Measurements from ENCODE around the gene RARA. TPM values are rescaled to one million over a fixed set of nuclear protein-coding genes. Genes with fewer than 3 reads are reported as not detected.

RARA gene
- total and polyA plus RNA-seq, 2 experiments from 2014 or later: 7.4 to 15.9 TPM

DNA sequence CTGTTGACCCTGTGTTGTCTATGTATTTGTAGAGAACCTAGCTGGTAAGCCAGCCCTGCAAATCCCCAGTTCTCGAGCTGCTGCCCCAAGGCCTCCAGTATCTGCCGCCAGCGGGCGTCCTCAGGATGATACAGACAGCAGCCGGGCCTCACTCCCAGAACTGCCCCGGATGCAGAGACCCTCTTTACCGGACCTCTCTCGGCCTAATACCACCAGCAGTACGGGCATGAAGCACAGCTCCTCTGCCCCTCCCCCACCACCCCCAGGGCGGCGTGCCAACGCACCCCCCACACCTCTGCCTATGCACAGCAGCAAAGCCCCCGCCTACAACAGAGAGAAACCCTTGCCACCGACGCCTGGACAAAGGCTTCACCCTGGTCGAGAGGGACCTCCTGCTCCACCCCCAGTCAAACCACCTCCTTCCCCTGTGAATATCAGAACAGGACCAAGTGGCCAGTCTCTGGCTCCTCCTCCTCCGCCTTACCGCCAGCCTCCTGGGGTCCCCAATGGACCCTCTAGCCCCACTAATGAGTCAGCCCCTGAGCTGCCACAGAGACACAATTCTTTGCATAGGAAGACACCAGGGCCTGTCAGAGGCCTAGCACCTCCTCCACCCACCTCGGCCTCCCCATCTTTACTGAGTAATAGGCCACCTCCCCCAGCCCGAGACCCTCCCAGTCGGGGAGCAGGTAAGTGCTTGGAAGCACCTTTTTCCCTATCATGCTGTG lies 44.4 kb upstream of the RARA start:
- no peak overlapping the region for H2AFZ ChIP-seq
- H3K27ac Mint-ChIP-seq: peak overlapping the region; percentile 71; the same call in 1 of the 2 replicates
- no peak overlapping the region for H3K27ac ChIP-seq (ENCODE audit: low read depth)
- H4K20me1 ChIP-seq (replicated peaks; ENCODE audit: insufficient read depth): no peaks in the 10 kb centered on the region
- DNase-seq (ENCODE audit: low spot score) (no peak), ATAC-seq (peak; percentile 50)
- H3K4me2 ChIP-seq: no peak overlapping the region
- no peaks in the 10 kb centered on the region for H3K79me2 ChIP-seq (replicated peaks; ENCODE audit: insufficient read depth)
- peaks cover 34% of the 10 kb centered on the region for H3K36me3 Mint-ChIP-seq (ENCODE audit: low read depth)
- peaks cover 3% of the 10 kb centered on the region; the same call in 1 of the 2 replicates for H3F3A ChIP-seq (replicated peaks; ENCODE audit: low read depth)
- no peaks in the 10 kb centered on the region for H3K27me3 ChIP-seq (ENCODE audit: insufficient read depth)
- H3K4me1 Mint-ChIP-seq: peaks cover 8% of the 10 kb centered on the region; the same call in 1 of the 3 replicates
- no peaks in the 10 kb centered on the region; the same call in 2 of the 3 replicates for H3K9me3 Mint-ChIP-seq
- H3K4me3 Mint-ChIP-seq: no peak overlapping the region
- H3K36me3 ChIP-seq (ENCODE audit: insufficient read depth): peaks cover 33% of the 10 kb centered on the region
- no peaks in the 10 kb centered on the region for H3K4me1 ChIP-seq (ENCODE audit: insufficient read depth)
- H3K27me3 Mint-ChIP-seq (ENCODE audit: insufficient read depth, low read depth, poor library complexity): peaks cover 3% of the 10 kb centered on the region
- TF ChIP-seq JUNB (IDR thresholded peaks at IDR 0.05; ENCODE audit: unreplicated experiment) (no peak), POLR2AphosphoS5 (IDR thresholded peaks at IDR 0.05; ENCODE audit: low read depth) (no peak), ZNF331 (CRISPR knock-in tag; IDR thresholded peaks at IDR 0.05; ENCODE audit: low read depth) (no peak)
- H3K9me2 ChIP-seq (ENCODE audit: insufficient read depth): no peaks in the 10 kb centered on the region
- H3K4me3 ChIP-seq: no peak overlapping the region

DNA sequence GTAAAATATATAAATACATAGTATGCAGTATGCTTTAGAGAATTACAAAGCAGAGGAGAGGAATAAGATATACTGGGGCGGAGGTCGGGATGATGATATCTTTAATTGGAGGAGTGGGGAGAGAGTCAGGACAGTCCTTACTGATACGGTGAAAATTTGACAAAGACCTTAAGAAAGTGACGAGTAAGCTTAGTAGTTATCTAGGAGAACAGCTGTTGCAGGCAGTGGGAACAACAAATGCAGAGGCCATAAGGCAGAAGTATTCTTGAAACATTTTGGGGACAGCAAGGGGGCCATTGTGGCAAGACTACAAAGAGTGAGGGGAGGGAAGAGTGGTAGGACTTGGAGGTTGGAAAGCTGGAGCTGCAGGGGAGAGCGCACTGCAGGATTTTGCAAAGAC lies 43.6 kb upstream of the RARA start:
- H3K9me2 ChIP-seq (ENCODE audit: insufficient read depth): no peaks in the 10 kb centered on the region
- H3K4me2 ChIP-seq: no peak overlapping the region
- H2AFZ ChIP-seq: no peak overlapping the region
- H3K4me3 Mint-ChIP-seq: no peak overlapping the region
- H3K27ac Mint-ChIP-seq: no peak overlapping the region
- no peak overlapping the region for H3K4me3 ChIP-seq
- no peak for DNase-seq (ENCODE audit: low spot score)
- H3K27me3 Mint-ChIP-seq (ENCODE audit: insufficient read depth, low read depth, poor library complexity): peaks cover 1% of the 10 kb centered on the region
- 0 out of 2 replicates have a peak, but pooled peaks cover 3% of the 10 kb centered on the region for H3F3A ChIP-seq (replicated peaks; ENCODE audit: low read depth)
- H3K36me3 ChIP-seq (ENCODE audit: insufficient read depth): peaks cover 29% of the 10 kb centered on the region
- no peak overlapping the region for H3K27ac ChIP-seq (ENCODE audit: low read depth)
- H3K36me3 Mint-ChIP-seq (ENCODE audit: low read depth): peaks cover 31% of the 10 kb centered on the region
- H3K4me1 ChIP-seq (ENCODE audit: insufficient read depth): no peaks in the 10 kb centered on the region
- H3K79me2 ChIP-seq (replicated peaks; ENCODE audit: insufficient read depth): no peaks in the 10 kb centered on the region
- no peaks in the 10 kb centered on the region for H4K20me1 ChIP-seq (replicated peaks; ENCODE audit: insufficient read depth)
- TF ChIP-seq POLR2AphosphoS5 (IDR thresholded peaks at IDR 0.05; ENCODE audit: low read depth): no peak
- TF ChIP-seq CREB1 (CRISPR knock-in tag; IDR thresholded peaks at IDR 0.05; ENCODE audit: low read depth): no peak
- TF ChIP-seq, protein P1, sequence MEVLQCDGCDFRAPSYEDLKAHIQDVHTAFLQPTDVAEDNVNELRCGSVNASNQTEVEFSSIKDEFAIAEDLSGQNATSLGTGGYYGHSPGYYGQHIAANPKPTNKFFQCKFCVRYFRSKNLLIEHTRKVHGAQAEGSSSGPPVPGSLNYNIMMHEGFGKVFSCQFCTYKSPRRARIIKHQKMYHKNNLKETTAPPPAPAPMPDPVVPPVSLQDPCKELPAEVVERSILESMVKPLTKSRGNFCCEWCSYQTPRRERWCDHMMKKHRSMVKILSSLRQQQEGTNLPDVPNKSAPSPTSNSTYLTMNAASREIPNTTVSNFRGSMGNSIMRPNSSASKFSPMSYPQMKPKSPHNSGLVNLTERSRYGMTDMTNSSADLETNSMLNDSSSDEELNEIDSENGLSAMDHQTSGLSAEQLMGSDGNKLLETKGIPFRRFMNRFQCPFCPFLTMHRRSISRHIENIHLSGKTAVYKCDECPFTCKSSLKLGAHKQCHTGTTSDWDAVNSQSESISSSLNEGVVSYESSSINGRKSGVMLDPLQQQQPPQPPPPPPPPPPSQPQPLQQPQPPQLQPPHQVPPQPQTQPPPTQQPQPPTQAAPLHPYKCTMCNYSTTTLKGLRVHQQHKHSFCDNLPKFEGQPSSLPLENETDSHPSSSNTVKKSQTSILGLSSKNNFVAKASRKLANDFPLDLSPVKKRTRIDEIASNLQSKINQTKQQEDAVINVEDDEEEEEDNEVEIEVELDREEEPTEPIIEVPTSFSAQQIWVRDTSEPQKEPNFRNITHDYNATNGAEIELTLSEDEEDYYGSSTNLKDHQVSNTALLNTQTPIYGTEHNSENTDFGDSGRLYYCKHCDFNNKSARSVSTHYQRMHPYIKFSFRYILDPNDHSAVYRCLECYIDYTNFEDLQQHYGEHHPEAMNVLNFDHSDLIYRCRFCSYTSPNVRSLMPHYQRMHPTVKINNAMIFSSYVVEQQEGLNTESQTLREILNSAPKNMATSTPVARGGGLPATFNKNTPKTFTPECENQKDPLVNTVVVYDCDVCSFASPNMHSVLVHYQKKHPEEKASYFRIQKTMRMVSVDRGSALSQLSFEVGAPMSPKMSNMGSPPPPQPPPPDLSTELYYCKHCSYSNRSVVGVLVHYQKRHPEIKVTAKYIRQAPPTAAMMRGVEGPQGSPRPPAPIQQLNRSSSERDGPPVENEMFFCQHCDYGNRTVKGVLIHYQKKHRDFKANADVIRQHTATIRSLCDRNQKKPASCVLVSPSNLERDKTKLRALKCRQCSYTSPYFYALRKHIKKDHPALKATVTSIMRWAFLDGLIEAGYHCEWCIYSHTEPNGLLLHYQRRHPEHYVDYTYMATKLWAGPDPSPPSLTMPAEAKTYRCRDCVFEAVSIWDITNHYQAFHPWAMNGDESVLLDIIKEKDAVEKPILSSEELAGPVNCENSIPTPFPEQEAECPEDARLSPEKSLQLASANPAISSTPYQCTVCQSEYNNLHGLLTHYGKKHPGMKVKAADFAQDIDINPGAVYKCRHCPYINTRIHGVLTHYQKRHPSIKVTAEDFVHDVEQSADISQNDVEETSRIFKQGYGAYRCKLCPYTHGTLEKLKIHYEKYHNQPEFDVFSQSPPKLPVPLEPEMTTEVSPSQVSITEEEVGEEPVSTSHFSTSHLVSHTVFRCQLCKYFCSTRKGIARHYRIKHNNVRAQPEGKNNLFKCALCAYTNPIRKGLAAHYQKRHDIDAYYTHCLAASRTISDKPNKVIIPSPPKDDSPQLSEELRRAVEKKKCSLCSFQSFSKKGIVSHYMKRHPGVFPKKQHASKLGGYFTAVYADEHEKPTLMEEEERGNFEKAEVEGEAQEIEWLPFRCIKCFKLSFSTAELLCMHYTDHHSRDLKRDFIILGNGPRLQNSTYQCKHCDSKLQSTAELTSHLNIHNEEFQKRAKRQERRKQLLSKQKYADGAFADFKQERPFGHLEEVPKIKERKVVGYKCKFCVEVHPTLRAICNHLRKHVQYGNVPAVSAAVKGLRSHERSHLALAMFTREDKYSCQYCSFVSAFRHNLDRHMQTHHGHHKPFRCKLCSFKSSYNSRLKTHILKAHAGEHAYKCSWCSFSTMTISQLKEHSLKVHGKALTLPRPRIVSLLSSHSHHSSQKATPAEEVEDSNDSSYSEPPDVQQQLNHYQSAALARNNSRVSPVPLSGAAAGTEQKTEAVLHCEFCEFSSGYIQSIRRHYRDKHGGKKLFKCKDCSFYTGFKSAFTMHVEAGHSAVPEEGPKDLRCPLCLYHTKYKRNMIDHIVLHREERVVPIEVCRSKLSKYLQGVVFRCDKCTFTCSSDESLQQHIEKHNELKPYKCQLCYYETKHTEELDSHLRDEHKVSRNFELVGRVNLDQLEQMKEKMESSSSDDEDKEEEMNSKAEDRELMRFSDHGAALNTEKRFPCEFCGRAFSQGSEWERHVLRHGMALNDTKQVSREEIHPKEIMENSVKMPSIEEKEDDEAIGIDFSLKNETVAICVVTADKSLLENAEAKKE (CRISPR knock-in tag; IDR thresholded peaks at IDR 0.05): no peak
- TF ChIP-seq STAT1 (IDR thresholded peaks at IDR 0.05; ENCODE audit: unreplicated experiment): no peak
- no peak for TF ChIP-seq EZH2phosphoT487 (IDR thresholded peaks at IDR 0.05; ENCODE audit: unreplicated experiment)
- TF ChIP-seq, protein P2, sequence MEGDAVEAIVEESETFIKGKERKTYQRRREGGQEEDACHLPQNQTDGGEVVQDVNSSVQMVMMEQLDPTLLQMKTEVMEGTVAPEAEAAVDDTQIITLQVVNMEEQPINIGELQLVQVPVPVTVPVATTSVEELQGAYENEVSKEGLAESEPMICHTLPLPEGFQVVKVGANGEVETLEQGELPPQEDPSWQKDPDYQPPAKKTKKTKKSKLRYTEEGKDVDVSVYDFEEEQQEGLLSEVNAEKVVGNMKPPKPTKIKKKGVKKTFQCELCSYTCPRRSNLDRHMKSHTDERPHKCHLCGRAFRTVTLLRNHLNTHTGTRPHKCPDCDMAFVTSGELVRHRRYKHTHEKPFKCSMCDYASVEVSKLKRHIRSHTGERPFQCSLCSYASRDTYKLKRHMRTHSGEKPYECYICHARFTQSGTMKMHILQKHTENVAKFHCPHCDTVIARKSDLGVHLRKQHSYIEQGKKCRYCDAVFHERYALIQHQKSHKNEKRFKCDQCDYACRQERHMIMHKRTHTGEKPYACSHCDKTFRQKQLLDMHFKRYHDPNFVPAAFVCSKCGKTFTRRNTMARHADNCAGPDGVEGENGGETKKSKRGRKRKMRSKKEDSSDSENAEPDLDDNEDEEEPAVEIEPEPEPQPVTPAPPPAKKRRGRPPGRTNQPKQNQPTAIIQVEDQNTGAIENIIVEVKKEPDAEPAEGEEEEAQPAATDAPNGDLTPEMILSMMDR (conservative IDR thresholded peaks at IDR 0.05; ENCODE audit: low read depth in 2 of 2): no peak
- no peak for TF ChIP-seq ZNF114 (CRISPR knock-in tag; IDR thresholded peaks at IDR 0.05)
- no peak for TF ChIP-seq JUNB (IDR thresholded peaks at IDR 0.05; ENCODE audit: unreplicated experiment)
- H3K9me3 Mint-ChIP-seq: no peaks in the 10 kb centered on the region; the same call in 2 of the 3 replicates
- peaks cover 8% of the 10 kb centered on the region; the same call in 1 of the 3 replicates for H3K4me1 Mint-ChIP-seq
- no peaks in the 10 kb centered on the region for H3K27me3 ChIP-seq (ENCODE audit: insufficient read depth)
- no peak for ATAC-seq
